HCT116 (cell line): ENCODE results near the gene METTL15. TPM values are rescaled to one million over a fixed set of nuclear protein-coding genes. Genes with fewer than 3 reads are reported as not detected.

Experiments
- ATAC-seq: fragments of 200-7000 bp; cut with Tn5 transposase; 2 replicates; pipeline ENCODE4 v1.9.1; 2020; ENCODE audit warnings: mild to moderate bottlenecking, moderate library complexity
- BruUV-seq: library from RNA; stranded (reverse); fragments of 400-500 nt; replicated peaks from 2 replicates; lab custom pipeline; 2021; lab: Mats Ljungman, UMichigan
- CTCF ChIA-PET: fragments of 300-600 bp; sonication (Branson Sonifier 250); formaldehyde crosslinking; loops from one replicate; lab custom pipeline; 2021; ENCODE audit warnings: antibody characterized with exemption; lab: Charles Lee
- POLR2A ChIA-PET: fragments of 300-600, 350-600 bp; sonication (Branson Sonifier 250); formaldehyde crosslinking; loops from one replicate; lab custom pipeline; 2021; ENCODE audit warnings: antibody characterized with exemption; lab: Charles Lee
- RAD21 ChIA-PET, 2 experiments: fragments of 300-600 bp; sonication (Branson Sonifier 250); formaldehyde crosslinking; loops; one replicate each; lab custom pipeline; 2023; ENCODE audit warnings: low total read pairs in 2 of 2; ENCODE audit not compliant: uncharacterized antibody in 2 of 2, unreplicated experiment in 2 of 2, low non-redundant PET in 1 of 2; lab: Charles Lee
- DNase-seq: peaks from one replicate; pipeline ENCODE4 v3.0.0-alpha.2; 2010; ENCODE audit warnings: low read depth, low spot score
- H2AFZ ChIP-seq: fragments of 200-600 bp; shearing (Covaris generic), sonication (generic); 2 replicates; pipeline ENCODE4 v1.6.1; 2017; ENCODE audit warnings: low read depth, mixed run types, mixed read lengths, antibody characterized with exemption, low read length; ENCODE audit not compliant: poor library complexity, severe bottlenecking
- H3K27ac ChIP-seq: 2 replicates; pipeline ENCODE4 v1.5.1; 2012; ENCODE audit warnings: low read depth, low read length
- H3K27me3 ChIP-seq: fragments of 200-600 bp; sonication (generic); 2 replicates; pipeline ENCODE4 v1.6.1; 2016; ENCODE audit warnings: mixed run types, low read length, mixed read lengths; ENCODE audit not compliant: insufficient read depth
- H3K36me3 ChIP-seq, 2 experiments: fragments of 200-500 bp in 1 of 2; fragments of 200-600 bp in 1 of 2; sonication (Bioruptor generic) in 1 of 2; sonication (generic) in 1 of 2; 2 replicates each; pipeline versions ENCODE4 v1.5.1 to v1.6.1; 2014 to 2016; ENCODE audit warnings: low read length in 2 of 2, inconsistent platforms in 1 of 2, mixed read lengths in 1 of 2, mixed run types in 1 of 2; ENCODE audit not compliant: insufficient read depth in 2 of 2, control insufficient read depth in 1 of 2
- H3K4me1 ChIP-seq, 2 experiments: fragments of 200-600 bp in 1 of 2; sonication (generic) in 1 of 2; 2 replicates each; pipeline versions ENCODE4 v1.5.1 to v1.6.1; 2012 to 2017; ENCODE audit warnings: low read length in 2 of 2, inconsistent platforms in 1 of 2, mild to moderate bottlenecking in 1 of 2, mixed read lengths in 1 of 2, mixed run types in 1 of 2, moderate library complexity in 1 of 2; ENCODE audit not compliant: insufficient read depth in 2 of 2, control insufficient read depth in 1 of 2
- H3K4me2 ChIP-seq: fragments of 200-600 bp; sonication (generic); 2 replicates; pipeline ENCODE4 v1.6.1; 2017; ENCODE audit warnings: mixed run types, low read length, mixed read lengths
- H3K4me3 ChIP-seq, 2 experiments: fragments of 200-600 bp in 1 of 2; sonication (generic) in 1 of 2; replicated peaks in 1 of 2; 2 replicates each; pipeline ENCODE4 v1.5.1; 2011 to 2016; ENCODE audit warnings: low read length in 2 of 2, control low read depth in 1 of 2, low read depth in 1 of 2, mild to moderate bottlenecking in 1 of 2, mixed read lengths in 1 of 2, mixed run types in 1 of 2
- H3K79me2 ChIP-seq: fragments of 200-600 bp; sonication (generic); 2 replicates; pipeline ENCODE4 v1.6.1; 2017; ENCODE audit warnings: mild to moderate bottlenecking, mixed run types, low read length, moderate library complexity, mixed read lengths; ENCODE audit not compliant: insufficient read depth
- H3K9ac ChIP-seq: fragments of 200-600 bp; sonication (generic); 2 replicates; pipeline ENCODE4 v1.6.1; 2016; ENCODE audit warnings: low read length, mixed read lengths
- H3K9me2 ChIP-seq: fragments of 200-600 bp; sonication (generic), shearing (Covaris generic); 2 replicates; pipeline ENCODE4 v1.6.1; 2017; ENCODE audit warnings: mixed run types, mild to moderate bottlenecking, moderate library complexity; ENCODE audit not compliant: insufficient read depth
- H3K9me3 ChIP-seq, 2 experiments: fragments of 200-500 bp in 1 of 2; fragments of 200-600 bp in 1 of 2; sonication (Bioruptor generic) in 1 of 2; sonication (generic) in 1 of 2; 2 replicates each; pipeline ENCODE4 v1.6.1; 2014 to 2017; ENCODE audit warnings: low read length in 2 of 2, mixed read lengths in 2 of 2, inconsistent platforms in 1 of 2, low read depth in 1 of 2, mild to moderate bottlenecking in 1 of 2, mixed run types in 1 of 2, moderate library complexity in 1 of 2; ENCODE audit not compliant: control insufficient read depth in 1 of 2, insufficient read depth in 1 of 2
- H4K20me1 ChIP-seq: fragments of 200-600 bp; sonication (generic), shearing (Covaris generic); 2 replicates; pipeline ENCODE4 v1.6.1; 2017; ENCODE audit warnings: mixed run types, mild to moderate bottlenecking, moderate library complexity; ENCODE audit not compliant: insufficient read depth
- FOSL1 ChIP-seq: IDR thresholded peaks from 2 replicates; pipeline ENCODE4 v1.6.1; 2012; ENCODE audit warnings: low read depth
- JUND ChIP-seq: IDR thresholded peaks from 2 replicates; pipeline ENCODE4 v1.6.1; 2012
- POLR2A ChIP-seq: IDR thresholded peaks from 2 replicates; pipeline ENCODE4 v1.7.0; 2011; ENCODE audit warnings: borderline replicate concordance; ENCODE audit not compliant: insufficient read depth, insufficient read length; ENCODE audit errors: extremely low read depth
- intact Hi-C: fragments of 100-400 bp; cut with micrococcal nuclease; formaldehyde crosslinking; loops from 2 replicates; pipeline ENCODE4 v1.10.0; 2022
- total RNA-seq: library from RNA; stranded (reverse); gene quantifications from one replicate; pipeline ENCODE4 v1.2.1, GENCODE V29; 2021; ENCODE audit not compliant: unreplicated experiment
- TF ChIP-seq, protein P1 (sequence below): IDR thresholded peaks from 2 replicates; pipeline ENCODE4 v1.6.1; 2011; ENCODE audit warnings: mild to moderate bottlenecking, low read length, moderate library complexity; ENCODE audit not compliant: insufficient replicate concordance; ENCODE audit errors: extremely low read depth

The METTL15 gene
- total RNA-seq, 1 experiment from 2014 or later, result 25.3 TPM

- Histone ChIP-seq H3K4me3 (peak overlapping the region; percentile 78 to 81), H3K79me2 (peaks cover 96% of the 10 kb centered on the region), H3K4me2 (peak overlapping the region; percentile 77), H3K27me3 (no peaks in the 10 kb centered on the region), H3K9ac (peak overlapping the region; percentile 84), H3K4me1 (peaks cover 23 to 38% of the 10 kb centered on the region in 2 experiments; a peak in 3 of 4 replicates), H3K9me2 (no peaks in the 10 kb centered on the region), H4K20me1 (no peaks in the 10 kb centered on the region), H2AFZ (no peak overlapping the region), H3K36me3 (no peaks in the 10 kb centered on the region), H3K27ac (peak overlapping the region; percentile 73), H3K9me3 (no peaks in the 10 kb centered on the region)
- ATAC-seq, result peak; percentile 2
- TSS peak; percentile 79 for BruUV-seq
- intact Hi-C loops, result loop anchor here (5.0 to 10.0 kb wide), 2 partner anchors 172 to 390 kb away; no protein-coding TSS in a partner anchor
- POLR2A ChIA-PET, result interaction anchor here (1.4 to 1.6 kb wide), 2 partner anchors 16 to 173 kb away, joined by 3 to 12 read pairs; no protein-coding TSS in a partner anchor
- RAD21 ChIA-PET, result no interaction called here
- TF ChIP-seq, protein P1, sequence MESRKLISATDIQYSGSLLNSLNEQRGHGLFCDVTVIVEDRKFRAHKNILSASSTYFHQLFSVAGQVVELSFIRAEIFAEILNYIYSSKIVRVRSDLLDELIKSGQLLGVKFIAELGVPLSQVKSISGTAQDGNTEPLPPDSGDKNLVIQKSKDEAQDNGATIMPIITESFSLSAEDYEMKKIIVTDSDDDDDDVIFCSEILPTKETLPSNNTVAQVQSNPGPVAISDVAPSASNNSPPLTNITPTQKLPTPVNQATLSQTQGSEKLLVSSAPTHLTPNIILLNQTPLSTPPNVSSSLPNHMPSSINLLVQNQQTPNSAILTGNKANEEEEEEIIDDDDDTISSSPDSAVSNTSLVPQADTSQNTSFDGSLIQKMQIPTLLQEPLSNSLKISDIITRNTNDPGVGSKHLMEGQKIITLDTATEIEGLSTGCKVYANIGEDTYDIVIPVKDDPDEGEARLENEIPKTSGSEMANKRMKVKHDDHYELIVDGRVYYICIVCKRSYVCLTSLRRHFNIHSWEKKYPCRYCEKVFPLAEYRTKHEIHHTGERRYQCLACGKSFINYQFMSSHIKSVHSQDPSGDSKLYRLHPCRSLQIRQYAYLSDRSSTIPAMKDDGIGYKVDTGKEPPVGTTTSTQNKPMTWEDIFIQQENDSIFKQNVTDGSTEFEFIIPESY, result no peak
- TF ChIP-seq POLR2A, result no peak
- no peak for DNase-seq
- CTCF ChIA-PET, result no interaction called here
Measured at GRCh38 chr11:28107191-28107749, 918 bp upstream of the METTL15 start.

DNA sequence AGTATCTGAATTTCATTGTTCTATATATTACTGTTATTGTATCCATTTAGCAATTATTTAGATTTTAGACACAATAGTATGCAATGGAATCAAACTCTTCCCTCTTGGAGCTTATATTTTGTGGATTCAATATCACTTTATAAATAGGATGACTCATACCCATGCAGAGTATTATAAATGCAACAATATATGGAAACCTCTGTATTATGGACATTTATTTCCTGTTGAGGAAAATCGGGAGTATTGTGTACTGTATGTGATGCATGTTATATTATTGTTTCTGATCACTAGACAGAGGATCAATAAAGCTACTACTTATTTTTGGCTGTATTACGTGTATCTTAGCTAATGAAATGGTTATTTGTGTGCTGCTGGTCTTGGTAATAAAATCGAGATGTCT is 770 bp downstream of the METTL15 start:
- no TSS peak for BruUV-seq
- no peak overlapping the region for H2AFZ ChIP-seq
- H3K27me3 ChIP-seq, result no peaks in the 10 kb centered on the region
- DNase-seq, result no peak
- H3K9me2 ChIP-seq, result no peaks in the 10 kb centered on the region
- intact Hi-C loops, result loop anchor here (1.0 to 10.0 kb wide), 3 partner anchors 174 to 408 kb away; no protein-coding TSS in a partner anchor
- H3K9ac ChIP-seq, result peak overlapping the region; percentile 84
- no peaks in the 10 kb centered on the region for H4K20me1 ChIP-seq
- H3K36me3 ChIP-seq, result peaks cover 0 to 5% of the 10 kb centered on the region in 2 experiments; a peak in 1 of 4 replicates
- POLR2A ChIA-PET, result interaction anchor here (1.2 to 1.7 kb wide), 2 partner anchors 12 to 408 kb away, joined by 6 read pairs; partner anchors contain the start of gene BDNF
- H3K4me2 ChIP-seq, result peak overlapping the region; percentile 84
- TF ChIP-seq FOSL1, result no peak
- TF ChIP-seq JUND, result 0 out of 2 replicates have a peak, but pooled peaks have one; percentile 11
- peaks cover 96% of the 10 kb centered on the region for H3K79me2 ChIP-seq
- no peak for ATAC-seq
- no peaks in the 10 kb centered on the region for H3K9me3 ChIP-seq
- peak overlapping the region; percentile 72 for H3K27ac ChIP-seq
- H3K4me1 ChIP-seq, result peaks cover 23 to 32% of the 10 kb centered on the region in 2 experiments; a peak in 3 of 4 replicates
- H3K4me3 ChIP-seq, result peak overlapping the region; percentile 67 to 78
- RAD21 ChIA-PET, result interaction anchor here (0.6 to 1.1 kb wide), 2 partner anchors 175 to 410 kb away, joined by 3 to 4 read pairs; no protein-coding TSS in a partner anchor
- CTCF ChIA-PET, result no interaction called here
